HUES48 (cell line): ENCODE data around the gene HAUS6.
"Not testable (repeated sequence)": the region's sequence is repeated elsewhere in the genome, so short reads cannot be mapped to it uniquely, and the experiment has no call there.

Experiments used
- H3K27ac ChIP-seq: one replicate; pipeline ENCODE4 v1.7.0; 2013; ENCODE audit warnings: low read depth, low read length, inconsistent platforms
- H3K27me3 ChIP-seq: 2 replicates; pipeline ENCODE4 v1.6.1; 2013; ENCODE audit warnings: mild to moderate bottlenecking, low read length; ENCODE audit not compliant: control insufficient read depth, insufficient read depth
- H3K36me3 ChIP-seq: 2 replicates; pipeline ENCODE4 v1.6.1; 2013; ENCODE audit warnings: low read length; ENCODE audit not compliant: control insufficient read depth, insufficient read depth
- H3K4me1 ChIP-seq: 2 replicates; pipeline ENCODE4 v1.6.1; 2013; ENCODE audit warnings: mild to moderate bottlenecking, low read length; ENCODE audit not compliant: control insufficient read depth, insufficient read depth
- H3K4me3 ChIP-seq: 2 replicates; pipeline ENCODE4 v1.5.1; 2013; ENCODE audit warnings: mild to moderate bottlenecking, low read depth, low read length
- H3K9ac ChIP-seq: 2 replicates; pipeline ENCODE4 v1.6.1; 2013; ENCODE audit warnings: mild to moderate bottlenecking, low read depth, low read length, moderate library complexity
- H3K9me3 ChIP-seq: 2 replicates; pipeline ENCODE4 v1.6.1; 2013; ENCODE audit warnings: low read length; ENCODE audit not compliant: control insufficient read depth, insufficient read depth

Gene HAUS6

GRCh38 chr9:19102631-19103345 is at the start of gene HAUS6:
HAUS6 (minus strand) TSS chr9:19102904; CDS start chr9:19102651, 253 bp downstream.
- peak within 1 kb of the TSS; percentile 82 for H3K4me3 ChIP-seq
- peak within 1 kb of the TSS; percentile 82 for H3K9ac ChIP-seq
- H3K36me3 ChIP-seq = peaks cover 21% of the 10 kb centered on the region
- H3K9me3 ChIP-seq = no peaks in the 10 kb centered on the region
- H3K4me1 ChIP-seq = no peaks in the 10 kb centered on the region
- H3K27me3 ChIP-seq = no peaks in the 10 kb centered on the region
- H3K27ac ChIP-seq = peak within 1 kb of the TSS; percentile 89

- not testable (repeated sequence) for H3K27ac ChIP-seq, H3K4me3 ChIP-seq, H3K36me3 ChIP-seq, H3K4me1 ChIP-seq, H3K9me3 ChIP-seq, H3K9ac ChIP-seq, H3K27me3 ChIP-seq
Measured at GRCh38 chr9:19152160-19152498, 49.4 kb upstream of the HAUS6 start.

GRCh38 chr9:19151425-19152159 is 48.9 kb upstream of the HAUS6 start:
- peak overlapping the region; percentile 17 for H3K27ac ChIP-seq
- H3K4me3 ChIP-seq = no peak overlapping the region
- no peaks in the 10 kb centered on the region for H3K9me3 ChIP-seq
- H3K27me3 ChIP-seq = no peaks in the 10 kb centered on the region
- H3K4me1 ChIP-seq = no peaks in the 10 kb centered on the region
- H3K9ac ChIP-seq = no peak overlapping the region
- H3K36me3 ChIP-seq = no peaks in the 10 kb centered on the region

GRCh38 chr9:19149230-19149629 is 46.5 kb upstream of the HAUS6 start:
- H3K36me3 ChIP-seq = no peaks in the 10 kb centered on the region
- no peak overlapping the region for H3K4me3 ChIP-seq
- H3K27me3 ChIP-seq = no peaks in the 10 kb centered on the region
- no peaks in the 10 kb centered on the region for H3K9me3 ChIP-seq
- H3K4me1 ChIP-seq = no peaks in the 10 kb centered on the region
- H3K27ac ChIP-seq = no peak overlapping the region
- no peak overlapping the region for H3K9ac ChIP-seq

- no peak overlapping the region for H3K27ac ChIP-seq
Measured at GRCh38 chr9:19148187-19148586, 45.5 kb upstream of the HAUS6 start.

GRCh38 chr9:19146441-19147024 is 43.8 kb upstream of the HAUS6 start:
- Histone ChIP-seq H3K27me3 (no peaks in the 10 kb centered on the region), H3K36me3 (no peaks in the 10 kb centered on the region), H3K4me1 (no peaks in the 10 kb centered on the region), H3K9me3 (no peaks in the 10 kb centered on the region), H3K9ac (no peak overlapping the region), H3K27ac (no peak overlapping the region), H3K4me3 (no peak overlapping the region)

More at GRCh38 chr9:19148187-19148586, 45.5 kb upstream of the HAUS6 start:
- Histone ChIP-seq H3K9me3 (no peaks in the 10 kb centered on the region), H3K36me3 (no peaks in the 10 kb centered on the region), H3K4me1 (no peaks in the 10 kb centered on the region), H3K9ac (no peak overlapping the region), H3K27me3 (no peaks in the 10 kb centered on the region), H3K4me3 (no peak overlapping the region)

GRCh38 chr9:19145881-19146280 is 43.2 kb upstream of the HAUS6 start:
- Histone ChIP-seq H3K27me3 (no peaks in the 10 kb centered on the region), H3K4me3 (no peak overlapping the region), H3K27ac (no peak overlapping the region), H3K36me3 (no peaks in the 10 kb centered on the region), H3K9ac (no peak overlapping the region), H3K9me3 (no peaks in the 10 kb centered on the region), H3K4me1 (no peaks in the 10 kb centered on the region)

- H3K36me3 ChIP-seq = no peaks in the 10 kb centered on the region
- no peak overlapping the region for H3K27ac ChIP-seq
- H3K4me1 ChIP-seq = peaks cover 6% of the 10 kb centered on the region; the same call in 1 of the 2 replicates
- no peaks in the 10 kb centered on the region for H3K9me3 ChIP-seq
- no peaks in the 10 kb centered on the region for H3K27me3 ChIP-seq
- no peak overlapping the region for H3K4me3 ChIP-seq
- H3K9ac ChIP-seq = no peak overlapping the region
Measured at GRCh38 chr9:19140259-19140658, 37.6 kb upstream of the HAUS6 start.

- Histone ChIP-seq H3K4me3 (no peak overlapping the region), H3K27ac (no peak overlapping the region), H3K27me3 (no peaks in the 10 kb centered on the region), H3K4me1 (peaks cover 6% of the 10 kb centered on the region; the same call in 1 of the 2 replicates), H3K9ac (no peak overlapping the region), H3K36me3 (no peaks in the 10 kb centered on the region), H3K9me3 (no peaks in the 10 kb centered on the region)
Measured at GRCh38 chr9:19138084-19138483, 35.4 kb upstream of the HAUS6 start.

GRCh38 chr9:19137282-19137681 is 34.6 kb upstream of the HAUS6 start:
- H3K9me3 ChIP-seq = no peaks in the 10 kb centered on the region
- H3K4me1 ChIP-seq = peaks cover 6% of the 10 kb centered on the region; the same call in 1 of the 2 replicates
- no peak overlapping the region for H3K9ac ChIP-seq
- no peak overlapping the region for H3K4me3 ChIP-seq
- no peaks in the 10 kb centered on the region for H3K36me3 ChIP-seq
- no peaks in the 10 kb centered on the region for H3K27me3 ChIP-seq
- H3K27ac ChIP-seq = no peak overlapping the region

GRCh38 chr9:19136129-19136528 is 33.4 kb upstream of the HAUS6 start:
- no peak overlapping the region for H3K27ac ChIP-seq
- H3K4me3 ChIP-seq = no peak overlapping the region
- H3K9ac ChIP-seq = no peak overlapping the region

More at GRCh38 chr9:19136129-19136528, 33.4 kb upstream of the HAUS6 start:
- Histone ChIP-seq H3K27me3 (no peaks in the 10 kb centered on the region), H3K4me1 (peaks cover 17% of the 10 kb centered on the region), H3K36me3 (no peaks in the 10 kb centered on the region), H3K9me3 (no peaks in the 10 kb centered on the region)
